Fibroblast of pulmonary artery (primary cell): Measurements from ENCODE around the gene SETDB1.
A peak's percentile ranks its signal among the peaks of the same experiment; 100 is the strongest.

Source experiments
- DNase-seq: peaks from one replicate; pipeline ENCODE4 v3.0.0-alpha.2; 2010; ENCODE audit warnings: low read depth
- H3K4me3 ChIP-seq: replicated peaks from 2 replicates; pipeline ENCODE4 v1.5.1; 2011; ENCODE audit warnings: low read depth, mild to moderate bottlenecking, control low read depth, low read length, moderate library complexity
- CTCF ChIP-seq: IDR thresholded peaks from 2 replicates; pipeline ENCODE4 v1.5.1; 2011; ENCODE audit warnings: mild to moderate bottlenecking, control low read depth, low read length, inconsistent platforms; ENCODE audit errors: missing control alignments

SETDB1 gene

GRCh38 chr1:151013518-151013917 lies 87.4 kb downstream of the SETDB1 start:
- peak; percentile 73 for DNase-seq

More at GRCh38 chr1:151013518-151013917, 87.4 kb downstream of the SETDB1 start:
- H3K4me3 ChIP-seq, result no peak overlapping the region
- TF ChIP-seq CTCF, result peak; percentile 28
